A549 treated with CORT108297 at 1 μM for 4 hours (cell line): ENCODE data around the gene GDF10. TPM values are rescaled to one million over a fixed set of nuclear protein-coding genes. Genes with fewer than 3 reads are reported as not detected.

ENCODE experiments used
- total RNA-seq: library from RNA; stranded (reverse); fragments of 200-300 nt; extraction: Qiagen RNA extraction; gene quantifications from 5 replicates; pipeline ENCODE4 v1.2.3, GENCODE V29; 2022

GDF10 gene
- 0.06 to 0.14 TPM (median 0.09 TPM) in 5 replicates for total RNA-seq

GRCh38 chr10:47299611-47300428 lies at the start of gene GDF10:
TSS of gene GDF10 (plus strand) at chr10:47300197. CDS start at chr10:47300652, 455 bp downstream.

GRCh38 chr10:47322300-47323061 lies 22.5 kb downstream of the GDF10 start, which contains the start of gene GDF2:
TSS of gene GDF2 (plus strand) at chr10:47322454. CDS start at chr10:47322669, 215 bp downstream.

GRCh38 chr10:47348138-47348651 lies 48.2 kb downstream of the GDF10 start, which contains the start of gene RBP3:
TSS of gene RBP3 (plus strand) at chr10:47348363. CDS start at chr10:47348485, 122 bp downstream.

Other genes starting within 250 kb of the GDF10 start
- gene GDF2, start 22.3 kb downstream of the GDF10 start, total RNA-seq, result not detected in 5 replicates
- gene RBP3, start 48.2 kb downstream of the GDF10 start, total RNA-seq, result not detected in 5 replicates
- gene ZNF488, start 84.1 kb downstream of the GDF10 start, total RNA-seq, result 10.3 to 15.1 TPM (median 13.3 TPM) in 5 replicates
- gene ANXA8, start 183.9 kb downstream of the GDF10 start, total RNA-seq, result 28.8 to 40.9 TPM (median 33.6 TPM) in 5 replicates
- 1.1 to 1.8 TPM (median 1.5 TPM) in 3 of 5 replicates, not detected in the others for gene FAM25G, start 191.5 kb downstream of the GDF10 start, total RNA-seq
- gene AGAP9, start 223.4 kb downstream of the GDF10 start, total RNA-seq, result 9.1 to 11.7 TPM (median 10.3 TPM) in 5 replicates